Common myeloid progenitor, CD34-positive (primary cell): ENCODE measurements around the gene ZNF48.

ENCODE experiments used
- CTCF ChIA-PET: fragments of 350-600 bp; sonication (Branson Sonifier 250); formaldehyde crosslinking; loops from one replicate; lab custom pipeline; 2021; ENCODE audit warnings: antibody characterized with exemption; lab: Charles Lee
- POLR2A ChIA-PET: fragments of 350-600 bp; sonication (Branson Sonifier 250); formaldehyde crosslinking; loops from one replicate; lab custom pipeline; 2021; ENCODE audit warnings: antibody characterized with exemption; lab: Charles Lee
- DNase-seq, 3 donors: peaks; one replicate each; pipeline versions ENCODE4 v3.0.0 to v3.0.0-alpha.2; 2013
- H3K27ac ChIP-seq, 2 experiments: 1 replicate in 1 of 2; 2 replicates in 1 of 2; pipeline ENCODE4 v1.7.0; 2013; ENCODE audit warnings: inconsistent platforms in 2 of 2, low read length in 2 of 2, mild to moderate bottlenecking in 2 of 2, low read depth in 1 of 2, moderate library complexity in 1 of 2; ENCODE audit not compliant: severe bottlenecking in 2 of 2, insufficient read depth in 1 of 2, poor library complexity in 1 of 2
- H3K27me3 ChIP-seq, 5 experiments: replicated peaks in 2 of 5; 1 replicate in 3 of 5; 2 replicates in 2 of 5; pipeline versions ENCODE4 v1.6.1 to v1.7.0; 2013; ENCODE audit warnings: low read length in 4 of 5, mild to moderate bottlenecking in 2 of 5, moderate library complexity in 2 of 5, inconsistent platforms in 1 of 5; ENCODE audit not compliant: insufficient read depth in 5 of 5, control insufficient read depth in 4 of 5
- H3K36me3 ChIP-seq, 4 experiments: 1 replicate in 2 of 4; 2 replicates in 2 of 4; pipeline versions ENCODE4 v1.6.1 to v1.7.0; 2013; ENCODE audit warnings: low read length in 3 of 4, control low read depth in 1 of 4, mild to moderate bottlenecking in 1 of 4; ENCODE audit not compliant: control insufficient read depth in 4 of 4, insufficient read depth in 4 of 4
- H3K4me1 ChIP-seq, 4 experiments: 1 replicate in 3 of 4; 2 replicates in 1 of 4; pipeline versions ENCODE4 v1.6.1 to v1.7.1; 2013; ENCODE audit warnings: low read length in 3 of 4, mild to moderate bottlenecking in 3 of 4, control low read depth in 1 of 4, inconsistent platforms in 1 of 4, moderate library complexity in 1 of 4; ENCODE audit not compliant: control insufficient read depth in 4 of 4, insufficient read depth in 4 of 4; ENCODE audit errors: control extremely low read depth in 1 of 4
- H3K4me3 ChIP-seq, 7 experiments: 1 replicate in 4 of 7; 2 replicates in 3 of 7; pipeline versions ENCODE4 v1.5.1 to v1.7.0; 2013; ENCODE audit warnings: mild to moderate bottlenecking in 7 of 7, low read length in 6 of 7, moderate library complexity in 6 of 7, inconsistent platforms in 2 of 7, low read depth in 2 of 7, control low read depth in 1 of 7; ENCODE audit not compliant: insufficient read depth in 4 of 7, control insufficient read depth in 1 of 7; ENCODE audit errors: extremely low read depth in 1 of 7
- H3K9me3 ChIP-seq, 5 experiments: 1 replicate in 4 of 5; 2 replicates in 1 of 5; pipeline versions ENCODE4 v1.6.1 to v1.7.1; 2013; ENCODE audit warnings: low read length in 4 of 5, mild to moderate bottlenecking in 2 of 5, inconsistent platforms in 1 of 5, low read depth in 1 of 5, moderate library complexity in 1 of 5; ENCODE audit not compliant: control insufficient read depth in 4 of 5, insufficient read depth in 2 of 5; ENCODE audit errors: control extremely low read depth in 1 of 5
- WGBS: methylation state at CpG from one replicate; pipeline ENCODE4 v1.1.5; 2013; ENCODE audit not compliant: insufficient coverage; 5-methylcytosine and 5-hydroxymethylcytosine counted together

ZNF48 gene

DNA sequence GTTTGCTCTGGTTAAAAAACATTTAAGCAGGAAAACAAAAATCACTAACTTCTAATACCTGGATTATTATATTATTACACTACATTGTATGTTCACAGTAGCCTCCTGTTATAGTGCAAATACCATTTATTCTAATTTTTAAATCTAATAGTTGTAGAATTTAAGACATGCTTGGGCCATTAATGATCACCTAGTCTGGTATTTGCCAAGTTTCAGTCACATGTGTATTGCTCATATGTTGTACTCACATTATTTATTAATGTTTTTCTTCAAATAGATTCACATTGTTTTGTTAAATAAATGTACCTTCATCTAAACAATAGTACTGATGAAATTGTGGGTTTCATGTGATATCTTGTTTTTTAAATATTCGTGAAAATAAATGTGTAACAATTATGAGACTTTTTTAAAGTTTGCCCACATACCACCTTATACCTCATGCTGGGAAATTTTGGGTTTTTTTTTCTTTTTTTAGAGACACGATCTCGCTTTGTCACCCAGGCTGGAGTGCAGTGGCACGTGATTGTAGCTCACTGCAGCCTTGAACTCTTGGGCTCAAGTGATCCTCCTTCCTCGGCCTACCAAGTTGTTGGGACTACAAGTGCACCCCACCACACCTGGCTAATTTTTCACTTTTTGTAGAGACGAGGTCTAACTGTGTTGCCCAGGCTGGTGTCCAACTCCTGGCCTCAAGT lies 18.0 kb downstream of the ZNF48 start:
- Histone ChIP-seq H3K27me3 (no peaks in the 10 kb centered on the region), H3K4me1 (peaks cover 0 to 42% (median 31%) of the 10 kb centered on the region in 4 experiments), H3K4me3 (no peak overlapping the region), H3K27ac (no peak overlapping the region), H3K9me3 (no peaks in the 10 kb centered on the region), H3K36me3 (peaks cover 3 to 36% (median 3%) of the 10 kb centered on the region in 4 experiments)
- POLR2A ChIA-PET = interaction anchor here (0.6 kb wide), 3 partner anchors 84 to 606 kb away, joined by 4 to 7 read pairs (median 4); no protein-coding TSS in a partner anchor
- DNase-seq = no peak
- CTCF ChIA-PET = interaction anchor here (0.6 to 8.0 kb wide), 2 partner anchors 17 to 33 kb away, joined by 5 to 97 read pairs; partner anchors contain the start of gene ZNF48
- WGBS = 92% methylated on average over 4 of the region's 6 CpGs

DNA sequence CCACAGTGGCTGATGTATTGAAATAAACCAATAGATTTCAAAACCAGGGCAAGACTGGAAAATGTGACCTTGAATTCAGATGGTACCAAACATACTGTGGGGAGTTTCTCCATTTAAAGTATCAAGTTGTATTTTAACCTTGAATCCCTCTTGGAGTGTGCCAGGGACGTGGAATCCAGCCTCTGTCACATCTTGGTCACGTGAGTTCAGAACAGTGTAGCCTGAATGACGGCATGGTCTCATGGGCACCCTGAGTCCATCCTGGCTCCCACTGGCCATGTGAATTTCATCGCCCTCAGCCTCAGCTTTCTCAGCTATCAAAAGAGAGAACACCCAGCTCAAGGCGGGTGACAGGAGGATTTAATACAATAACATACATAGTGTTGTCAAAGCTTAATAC lies 18.9 kb downstream of the ZNF48 start:
- Histone ChIP-seq H3K27me3 (no peaks in the 10 kb centered on the region), H3K36me3 (peaks cover 3 to 39% (median 3%) of the 10 kb centered on the region in 4 experiments), H3K27ac (no peak overlapping the region), H3K9me3 (no peaks in the 10 kb centered on the region), H3K4me3 (no peak overlapping the region), H3K4me1 (peaks cover 0 to 40% (median 28%) of the 10 kb centered on the region in 4 experiments)
- POLR2A ChIA-PET = no interaction called here
- CTCF ChIA-PET = interaction anchor here (0.6 to 1.3 kb wide), 3 partner anchors 19 to 231 kb away, joined by 3 to 7 read pairs (median 3); partner anchors contain the start of genes CORO1A, SEPTIN1 and ZNF48
- no peak for DNase-seq
- 95% methylated on average over 3 of the region's 5 CpGs for WGBS

DNA sequence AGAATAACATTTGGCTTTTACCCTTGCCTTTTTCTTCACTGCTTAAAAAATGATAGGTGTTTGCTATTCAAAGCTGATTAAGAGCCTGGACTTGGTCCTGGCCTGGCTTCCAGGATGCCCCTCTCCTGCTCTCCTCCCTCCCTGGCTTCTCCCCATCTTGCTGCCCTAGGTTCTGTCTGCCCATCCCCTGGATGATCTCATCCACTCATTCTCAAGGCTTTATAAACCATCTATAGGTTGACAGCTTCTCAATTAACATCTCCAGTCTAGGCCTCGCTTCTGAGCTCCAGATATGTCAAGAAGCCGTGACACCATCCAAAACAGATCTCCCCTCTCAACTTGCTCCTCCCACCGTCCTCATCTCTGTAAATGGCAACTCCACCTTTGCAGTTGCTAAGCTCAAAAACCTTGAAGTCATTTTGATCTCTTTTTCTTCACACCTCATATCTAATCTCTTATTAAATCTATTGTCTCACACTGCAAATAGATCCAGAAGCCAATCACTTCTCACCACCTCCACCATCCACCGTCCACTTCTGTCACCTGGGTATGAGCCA lies 20.9 kb downstream of the ZNF48 start:
- no peak for DNase-seq
- 95% methylated on average over 4 of the region's 4 CpGs for WGBS
- ChIA-PET POLR2A (no interaction called here), CTCF (interaction anchor here (1.1 to 1.4 kb wide), 4 partner anchors 11 to 48 kb away, joined by 3 to 4 read pairs (median 4); partner anchors contain the start of gene DCTPP1)
- peaks cover 0 to 32% (median 22%) of the 10 kb centered on the region in 4 experiments for H3K4me1 ChIP-seq
- H3K4me3 ChIP-seq = no peak overlapping the region
- no peaks in the 10 kb centered on the region for H3K27me3 ChIP-seq
- no peak overlapping the region for H3K27ac ChIP-seq
- H3K36me3 ChIP-seq = peaks cover 3 to 46% (median 4%) of the 10 kb centered on the region in 4 experiments
- no peaks in the 10 kb centered on the region for H3K9me3 ChIP-seq

DNA sequence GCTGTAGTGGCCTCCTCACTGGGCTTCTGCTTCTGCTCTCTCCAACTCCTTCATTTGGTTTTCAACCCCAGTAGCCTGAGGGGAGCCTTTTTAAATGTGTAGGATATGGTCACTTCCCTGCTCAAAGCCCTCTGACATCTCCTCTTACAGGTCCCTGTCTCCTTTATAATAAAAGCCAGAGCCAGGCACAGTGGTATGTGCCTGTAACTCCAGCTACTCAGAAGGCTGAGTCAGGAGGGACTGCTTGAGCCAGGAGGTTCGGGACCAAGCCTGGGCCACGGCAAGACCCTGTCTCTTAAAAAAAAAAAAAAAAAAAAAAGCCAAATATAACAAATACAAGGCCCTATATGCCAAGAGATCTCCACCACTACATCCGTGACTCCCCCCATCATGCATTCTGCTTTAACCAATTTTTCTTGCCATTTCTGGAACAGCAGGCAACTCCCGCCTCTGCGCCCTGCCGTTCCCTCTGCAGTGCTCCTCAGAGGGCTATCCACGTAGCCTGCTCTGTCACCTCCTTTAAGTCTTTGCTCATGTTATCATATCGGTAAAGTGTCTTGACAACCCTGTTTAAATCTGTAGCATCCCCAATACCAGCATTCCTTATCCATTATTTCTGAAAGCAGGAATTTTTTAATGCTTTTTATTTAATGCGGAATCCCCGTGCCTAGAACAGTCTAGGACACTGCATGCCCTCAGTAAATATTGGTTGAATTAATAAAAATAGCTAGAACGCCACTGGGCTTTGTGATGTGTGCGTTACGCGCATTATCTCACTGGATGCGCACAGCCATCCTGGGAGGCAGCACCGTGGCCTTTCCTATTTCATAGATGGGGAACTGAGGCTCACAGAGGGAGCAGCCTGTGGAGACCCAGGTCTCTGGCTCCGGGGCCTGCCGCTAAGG lies 21.7 kb downstream of the ZNF48 start:
- peak overlapping the region; percentile 57 to 82 (median 66) for H3K4me3 ChIP-seq

DNA sequence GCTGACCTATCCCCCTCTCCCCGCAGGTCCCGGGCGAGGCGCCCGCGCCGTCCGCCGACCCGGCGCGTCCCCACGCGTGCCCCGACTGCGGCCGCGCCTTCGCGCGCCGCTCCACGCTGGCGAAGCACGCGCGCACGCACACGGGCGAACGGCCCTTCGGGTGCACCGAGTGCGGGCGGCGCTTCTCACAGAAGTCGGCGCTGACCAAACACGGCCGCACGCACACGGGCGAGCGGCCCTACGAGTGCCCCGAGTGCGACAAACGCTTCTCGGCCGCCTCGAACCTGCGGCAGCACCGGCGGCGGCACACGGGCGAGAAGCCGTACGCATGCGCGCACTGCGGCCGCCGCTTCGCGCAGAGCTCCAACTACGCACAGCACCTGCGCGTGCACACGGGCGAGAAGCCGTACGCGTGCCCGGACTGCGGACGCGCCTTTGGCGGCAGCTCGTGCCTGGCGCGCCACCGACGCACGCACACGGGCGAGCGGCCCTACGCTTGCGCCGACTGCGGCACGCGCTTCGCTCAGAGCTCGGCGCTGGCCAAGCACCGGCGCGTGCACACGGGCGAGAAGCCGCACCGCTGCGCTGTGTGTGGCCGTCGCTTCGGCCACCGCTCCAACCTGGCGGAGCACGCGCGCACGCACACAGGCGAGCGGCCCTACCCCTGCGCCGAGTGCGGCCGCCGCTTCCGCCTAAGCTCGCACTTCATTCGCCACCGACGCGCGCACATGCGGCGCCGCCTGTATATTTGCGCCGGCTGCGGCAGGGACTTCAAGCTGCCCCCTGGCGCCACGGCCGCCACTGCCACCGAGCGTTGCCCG lies 22.5 kb downstream of the ZNF48 start:
- Histone ChIP-seq H3K36me3 (peaks cover 3 to 48% (median 12%) of the 10 kb centered on the region in 4 experiments), H3K9me3 (no peaks in the 10 kb centered on the region), H3K27me3 (no peaks in the 10 kb centered on the region), H3K27ac (peak overlapping the region in 1 of 2 experiments; percentile 54), H3K4me1 (peaks cover 0 to 18% (median 15%) of the 10 kb centered on the region in 4 experiments), H3K4me3 (peak overlapping the region; percentile 57 to 82 (median 66))
- 0% methylated on average over 110 of the region's 140 CpGs for WGBS
- DNase-seq = peak; percentile 90 to 96 (median 95)
- POLR2A ChIA-PET = interaction anchor here (0.6 to 2.7 kb wide), 5 partner anchors 8 to 310 kb away, joined by 3 to 9 read pairs (median 3); partner anchors contain the start of genes DCTPP1 and SEPHS2
- CTCF ChIA-PET = interaction anchor here (0.8 to 2.1 kb wide), 8 partner anchors 8 to 257 kb away, joined by 3 to 10 read pairs (median 4); partner anchors contain the start of gene DCTPP1

More for the DNA sequence above, 21.7 kb downstream of the ZNF48 start:
- H3K36me3 ChIP-seq = peaks cover 3 to 43% (median 7%) of the 10 kb centered on the region in 4 experiments
- no peaks in the 10 kb centered on the region for H3K27me3 ChIP-seq
- POLR2A ChIA-PET = interaction anchor here (0.9 to 2.7 kb wide), 2 partner anchors 13 to 28 kb away, joined by 3 to 9 read pairs; partner anchors contain the start of genes DCTPP1 and SEPHS2
- CTCF ChIA-PET = interaction anchor here (1.0 to 2.1 kb wide), 10 partner anchors 7 to 258 kb away, joined by 3 to 10 read pairs (median 4); partner anchors contain the start of gene DCTPP1
- no peak for DNase-seq
- no peaks in the 10 kb centered on the region for H3K9me3 ChIP-seq
- WGBS = 68% methylated on average over 12 of the region's 18 CpGs
- H3K4me1 ChIP-seq = peaks cover 0 to 27% (median 22%) of the 10 kb centered on the region in 4 experiments
- no peak overlapping the region for H3K27ac ChIP-seq
